SU-DHL-6 (cell line): ENCODE data around the gene HECW1.

Experiments
- H2AFZ ChIP-seq: fragments of 200-600 bp; sonication (generic); 2 replicates; pipeline ENCODE4 v1.6.1; 2014; ENCODE audit warnings: low read depth, mild to moderate bottlenecking, moderate library complexity, mixed read lengths, antibody characterized with exemption, low read length; ENCODE audit not compliant: severe bottlenecking
- H3F3A ChIP-seq: fragments of 200-600 bp; shearing (Covaris generic); 2 replicates; pipeline ENCODE4 v1.6.0; 2016; ENCODE audit warnings: antibody characterized with exemption, mild to moderate bottlenecking; ENCODE audit not compliant: insufficient read depth
- H3K27ac ChIP-seq: fragments of 200-600 bp; sonication (generic); 2 replicates; pipeline ENCODE4 v1.5.1; 2016; ENCODE audit warnings: low read depth, mild to moderate bottlenecking, low read length, moderate library complexity, mixed read lengths
- H3K27me3 ChIP-seq: fragments of 200-600 bp; sonication (generic), shearing (Covaris generic); 2 replicates; pipeline ENCODE4 v1.6.0; 2014; ENCODE audit warnings: mild to moderate bottlenecking, low read length
- H3K36me3 ChIP-seq: fragments of 200-600 bp; sonication (generic); 2 replicates; pipeline ENCODE4 v1.6.1; 2014; ENCODE audit warnings: mild to moderate bottlenecking, low read length, mixed read lengths
- H3K4me2 ChIP-seq: fragments of 300-600, 200-600 bp; shearing (Covaris generic), sonication (generic); 2 replicates; pipeline ENCODE4 v1.6.0; 2014; ENCODE audit warnings: low read length, low read depth, mild to moderate bottlenecking; ENCODE audit not compliant: poor library complexity, severe bottlenecking
- H3K4me3 ChIP-seq: fragments of 200-600 bp; sonication (generic); 2 replicates; pipeline ENCODE4 v1.5.1; 2014; ENCODE audit warnings: antibody characterized with exemption, low read length, mild to moderate bottlenecking, mixed read lengths; ENCODE audit not compliant: insufficient read depth, poor library complexity, severe bottlenecking
- H3K79me2 ChIP-seq: fragments of 200-600 bp; sonication (generic); 2 replicates; pipeline ENCODE4 v1.6.1; 2014; ENCODE audit warnings: mild to moderate bottlenecking, low read length, moderate library complexity; ENCODE audit not compliant: insufficient read depth
- H3K9ac ChIP-seq: fragments of 200-600 bp; sonication (generic); 2 replicates; pipeline ENCODE4 v1.7.0; 2014; ENCODE audit warnings: mild to moderate bottlenecking, low read length
- H3K9me2 ChIP-seq: fragments of 200-600 bp; sonication (generic); replicated peaks from 2 replicates; pipeline ENCODE4 v1.6.1; 2014; ENCODE audit warnings: low read length; ENCODE audit not compliant: insufficient read depth
- H3K9me3 ChIP-seq: fragments of 200-600 bp; sonication (generic); 2 replicates; pipeline ENCODE4 v1.6.1; 2014; ENCODE audit warnings: low read length, mixed read lengths; ENCODE audit not compliant: insufficient read depth
- H4K20me1 ChIP-seq: fragments of 200-600 bp; sonication (generic); 2 replicates; pipeline ENCODE4 v1.6.1; 2014; ENCODE audit warnings: low read depth, mild to moderate bottlenecking, antibody characterized with exemption, low read length, moderate library complexity, mixed read lengths
- EZH2phosphoT487 ChIP-seq: fragments of 200-600 bp; sonication (generic), shearing (Covaris generic); conservative IDR thresholded peaks from 2 replicates; pipeline ENCODE4 v1.6.1; 2018; ENCODE audit warnings: mild to moderate bottlenecking, antibody characterized with exemption, low read length, moderate library complexity, mixed read lengths
- TF ChIP-seq, protein P1 (sequence below): fragments of 200-600 bp; sonication (generic); IDR thresholded peaks from one replicate; pipeline ENCODE4 v1.5.1; 2017; ENCODE audit warnings: antibody characterized with exemption, mild to moderate bottlenecking, low read length, moderate library complexity; ENCODE audit not compliant: insufficient read depth, poor library complexity, severe bottlenecking

Gene HECW1

DNA sequence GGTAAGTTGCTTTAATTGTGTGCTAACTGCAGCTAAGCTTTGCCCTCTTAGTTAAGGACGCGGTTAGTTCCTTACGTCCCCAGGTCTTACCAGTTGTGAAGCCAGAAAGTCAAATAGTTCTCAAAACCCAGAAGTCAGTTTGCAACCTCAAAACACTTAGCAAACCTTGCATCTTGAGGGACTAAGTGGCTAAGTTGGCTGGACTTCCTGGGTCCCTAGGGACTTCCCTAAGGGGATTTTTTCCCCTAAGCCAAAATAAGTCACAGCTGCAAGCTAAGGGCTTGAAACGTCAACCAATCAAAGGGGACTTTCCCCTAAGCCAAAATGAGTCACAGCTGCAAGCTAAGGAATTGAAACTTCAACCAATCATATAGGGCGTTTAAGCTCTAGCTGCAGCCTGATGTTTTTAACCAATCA is 36.2 kb upstream of the HECW1 start:
- no peak overlapping the region for H3K4me3 ChIP-seq
- H3F3A ChIP-seq, result no peaks in the 10 kb centered on the region
- no peaks in the 10 kb centered on the region for H4K20me1 ChIP-seq
- H3K27me3 ChIP-seq, result no peaks in the 10 kb centered on the region
- no peak overlapping the region for H3K9ac ChIP-seq
- H3K4me2 ChIP-seq, result no peak overlapping the region
- H2AFZ ChIP-seq, result no peak overlapping the region
- H3K36me3 ChIP-seq, result no peaks in the 10 kb centered on the region
- H3K9me3 ChIP-seq, result no peaks in the 10 kb centered on the region
- TF ChIP-seq, protein P1, sequence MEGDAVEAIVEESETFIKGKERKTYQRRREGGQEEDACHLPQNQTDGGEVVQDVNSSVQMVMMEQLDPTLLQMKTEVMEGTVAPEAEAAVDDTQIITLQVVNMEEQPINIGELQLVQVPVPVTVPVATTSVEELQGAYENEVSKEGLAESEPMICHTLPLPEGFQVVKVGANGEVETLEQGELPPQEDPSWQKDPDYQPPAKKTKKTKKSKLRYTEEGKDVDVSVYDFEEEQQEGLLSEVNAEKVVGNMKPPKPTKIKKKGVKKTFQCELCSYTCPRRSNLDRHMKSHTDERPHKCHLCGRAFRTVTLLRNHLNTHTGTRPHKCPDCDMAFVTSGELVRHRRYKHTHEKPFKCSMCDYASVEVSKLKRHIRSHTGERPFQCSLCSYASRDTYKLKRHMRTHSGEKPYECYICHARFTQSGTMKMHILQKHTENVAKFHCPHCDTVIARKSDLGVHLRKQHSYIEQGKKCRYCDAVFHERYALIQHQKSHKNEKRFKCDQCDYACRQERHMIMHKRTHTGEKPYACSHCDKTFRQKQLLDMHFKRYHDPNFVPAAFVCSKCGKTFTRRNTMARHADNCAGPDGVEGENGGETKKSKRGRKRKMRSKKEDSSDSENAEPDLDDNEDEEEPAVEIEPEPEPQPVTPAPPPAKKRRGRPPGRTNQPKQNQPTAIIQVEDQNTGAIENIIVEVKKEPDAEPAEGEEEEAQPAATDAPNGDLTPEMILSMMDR, result no peak
- no peak for TF ChIP-seq EZH2phosphoT487
- no peaks in the 10 kb centered on the region for H3K9me2 ChIP-seq
- H3K27ac ChIP-seq, result no peak overlapping the region
- no peaks in the 10 kb centered on the region for H3K79me2 ChIP-seq

DNA sequence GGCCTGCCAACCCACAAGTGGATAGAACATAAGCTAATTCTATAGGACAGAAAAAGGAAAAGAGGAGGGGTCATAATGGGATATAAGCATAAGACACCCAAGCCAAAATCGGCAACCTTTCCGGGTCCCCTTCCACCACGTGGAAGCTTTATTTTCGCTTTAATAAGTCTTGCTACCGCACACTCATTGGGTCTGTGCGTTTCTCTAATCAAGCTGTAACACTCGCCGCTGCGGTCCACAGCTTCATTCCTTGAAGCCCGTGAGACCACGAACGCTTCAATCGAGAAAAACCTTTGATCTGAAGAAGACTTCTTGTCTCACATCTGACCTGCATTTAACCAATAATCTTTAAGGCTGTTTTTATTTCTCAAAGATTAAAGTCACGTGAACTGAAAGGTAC is 35.8 kb upstream of the HECW1 start:
- Histone ChIP-seq H3K9me2 (no peaks in the 10 kb centered on the region), H3K4me3 (no peak overlapping the region), H3K79me2 (no peaks in the 10 kb centered on the region), H2AFZ (no peak overlapping the region), H4K20me1 (no peaks in the 10 kb centered on the region), H3K27ac (no peak overlapping the region), H3K36me3 (no peaks in the 10 kb centered on the region), H3F3A (no peaks in the 10 kb centered on the region), H3K27me3 (no peaks in the 10 kb centered on the region), H3K9me3 (no peaks in the 10 kb centered on the region), H3K9ac (no peak overlapping the region), H3K4me2 (no peak overlapping the region)
- TF ChIP-seq, protein P1, result no peak
- TF ChIP-seq EZH2phosphoT487, result no peak

- H3K9ac ChIP-seq, result no peak overlapping the region
- no peaks in the 10 kb centered on the region for H3K79me2 ChIP-seq
- no peaks in the 10 kb centered on the region for H3K36me3 ChIP-seq
- H3K9me2 ChIP-seq, result no peaks in the 10 kb centered on the region
- no peak overlapping the region for H3K4me2 ChIP-seq
- no peaks in the 10 kb centered on the region for H3K9me3 ChIP-seq
- no peak overlapping the region for H3K27ac ChIP-seq
- H3F3A ChIP-seq, result no peaks in the 10 kb centered on the region
- H3K27me3 ChIP-seq, result no peaks in the 10 kb centered on the region
- H3K4me3 ChIP-seq, result no peak overlapping the region
- TF ChIP-seq EZH2phosphoT487, result no peak
- TF ChIP-seq, protein P1, result no peak
- H4K20me1 ChIP-seq, result no peaks in the 10 kb centered on the region
- no peak overlapping the region for H2AFZ ChIP-seq
Measured at GRCh38 chr7:43077285-43077684, 35.2 kb upstream of the HECW1 start.
